ENCODE results near the gene MORC2. TPM values are rescaled to one million over a fixed set of nuclear protein-coding genes. Genes with fewer than 3 reads are reported as not detected.

The MORC2 gene
- total and polyA plus RNA-seq, 2 of the 13 experiments (the other 11 are each of a cell fraction or from before 2014, with no cell fraction given), result 11.9 to 18.3 TPM

- TF ChIP-seq FOXO4 (CRISPR knock-in tag; conservative IDR thresholded peaks at IDR 0.05), result no peak
- TF ChIP-seq HIVEP1 (CRISPR knock-in tag; IDR thresholded peaks at IDR 0.05), result no peak
- 0 out of 2 replicates have a peak, but pooled peaks have one; percentile 29 for TF ChIP-seq CHD2 (IDR thresholded peaks at IDR 0.05; ENCODE audit: low read depth, low read length)
- TF ChIP-seq ZNF75D (CRISPR knock-in tag; IDR thresholded peaks at IDR 0.05; ENCODE audit: borderline replicate concordance), result no peak
- no peak for TF ChIP-seq THAP11 (CRISPR knock-in tag; IDR thresholded peaks at IDR 0.05)
- TF ChIP-seq, protein P1, sequence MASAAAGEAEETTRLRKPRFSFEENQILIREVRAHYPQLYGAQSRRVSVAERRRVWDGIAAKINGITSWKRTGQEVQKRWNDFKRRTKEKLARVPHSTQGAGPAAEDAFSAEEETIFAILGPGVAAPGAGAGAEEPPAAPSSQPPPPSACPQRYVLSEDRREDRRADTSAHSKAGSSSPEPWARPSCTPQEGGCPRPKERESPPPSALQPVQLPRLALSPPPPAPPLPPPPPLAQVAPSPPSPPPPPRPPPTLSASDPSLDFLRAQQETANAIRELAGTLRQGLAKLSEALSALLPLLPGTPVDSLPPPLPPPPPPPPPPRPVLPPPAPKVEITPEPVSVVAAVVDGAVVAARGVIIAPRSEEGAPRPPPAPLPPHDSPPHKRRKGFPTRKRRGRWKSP (CRISPR knock-in tag; IDR thresholded peaks at IDR 0.05), result 0 out of 2 replicates have a peak, but pooled peaks have one; percentile 8
- no peak for TF ChIP-seq ZNF234 (CRISPR knock-in tag; conservative IDR thresholded peaks at IDR 0.05)
- no peak for TF ChIP-seq ZNF746 (CRISPR knock-in tag; IDR thresholded peaks at IDR 0.05)
- no peak for TF ChIP-seq ZFP41 (CRISPR knock-in tag; IDR thresholded peaks at IDR 0.05; ENCODE audit: borderline replicate concordance)
- TF ChIP-seq ZNF430 (CRISPR knock-in tag; IDR thresholded peaks at IDR 0.05), result no peak
- no peak for TF ChIP-seq SIN3B (IDR thresholded peaks at IDR 0.05; ENCODE audit: low read length)
- TF ChIP-seq NR2C2 (CRISPR knock-in tag; IDR thresholded peaks at IDR 0.05; ENCODE audit: borderline replicate concordance), result no peak; the same call in 1 of the 2 replicates
- no peak for TF ChIP-seq TMF1 (CRISPR knock-in tag; IDR thresholded peaks at IDR 0.05; ENCODE audit: low read depth)
- no peak for TF ChIP-seq SOX13 (IDR thresholded peaks at IDR 0.05)
- TF ChIP-seq SOX13 (CRISPR knock-in tag; conservative IDR thresholded peaks at IDR 0.05 in 1 of 2, IDR thresholded peaks at IDR 0.05 in 1 of 2), result no peak
- TF ChIP-seq ZNF562 (CRISPR knock-in tag; IDR thresholded peaks at IDR 0.05; ENCODE audit: borderline replicate concordance), result no peak
- TF ChIP-seq, protein P2, sequence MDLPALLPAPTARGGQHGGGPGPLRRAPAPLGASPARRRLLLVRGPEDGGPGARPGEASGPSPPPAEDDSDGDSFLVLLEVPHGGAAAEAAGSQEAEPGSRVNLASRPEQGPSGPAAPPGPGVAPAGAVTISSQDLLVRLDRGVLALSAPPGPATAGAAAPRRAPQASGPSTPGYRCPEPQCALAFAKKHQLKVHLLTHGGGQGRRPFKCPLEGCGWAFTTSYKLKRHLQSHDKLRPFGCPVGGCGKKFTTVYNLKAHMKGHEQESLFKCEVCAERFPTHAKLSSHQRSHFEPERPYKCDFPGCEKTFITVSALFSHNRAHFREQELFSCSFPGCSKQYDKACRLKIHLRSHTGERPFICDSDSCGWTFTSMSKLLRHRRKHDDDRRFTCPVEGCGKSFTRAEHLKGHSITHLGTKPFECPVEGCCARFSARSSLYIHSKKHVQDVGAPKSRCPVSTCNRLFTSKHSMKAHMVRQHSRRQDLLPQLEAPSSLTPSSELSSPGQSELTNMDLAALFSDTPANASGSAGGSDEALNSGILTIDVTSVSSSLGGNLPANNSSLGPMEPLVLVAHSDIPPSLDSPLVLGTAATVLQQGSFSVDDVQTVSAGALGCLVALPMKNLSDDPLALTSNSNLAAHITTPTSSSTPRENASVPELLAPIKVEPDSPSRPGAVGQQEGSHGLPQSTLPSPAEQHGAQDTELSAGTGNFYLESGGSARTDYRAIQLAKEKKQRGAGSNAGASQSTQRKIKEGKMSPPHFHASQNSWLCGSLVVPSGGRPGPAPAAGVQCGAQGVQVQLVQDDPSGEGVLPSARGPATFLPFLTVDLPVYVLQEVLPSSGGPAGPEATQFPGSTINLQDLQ (CRISPR knock-in tag; IDR thresholded peaks at IDR 0.05), result no peak
- no peak for TF ChIP-seq KMT2A (CRISPR knock-in tag; IDR thresholded peaks at IDR 0.05)
- TF ChIP-seq ARID2 (CRISPR knock-in tag; IDR thresholded peaks at IDR 0.05; ENCODE audit: borderline replicate concordance), result no peak
- TF ChIP-seq, protein P3, sequence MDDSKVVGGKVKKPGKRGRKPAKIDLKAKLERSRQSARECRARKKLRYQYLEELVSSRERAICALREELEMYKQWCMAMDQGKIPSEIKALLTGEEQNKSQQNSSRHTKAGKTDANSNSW (CRISPR knock-in tag; IDR thresholded peaks at IDR 0.05; ENCODE audit: borderline replicate concordance), result no peak
- TF ChIP-seq FIP1L1 (IDR thresholded peaks at IDR 0.05; ENCODE audit: borderline replicate concordance, insufficient read depth, low read depth, low read length), result no peak
- TF ChIP-seq, protein P4, sequence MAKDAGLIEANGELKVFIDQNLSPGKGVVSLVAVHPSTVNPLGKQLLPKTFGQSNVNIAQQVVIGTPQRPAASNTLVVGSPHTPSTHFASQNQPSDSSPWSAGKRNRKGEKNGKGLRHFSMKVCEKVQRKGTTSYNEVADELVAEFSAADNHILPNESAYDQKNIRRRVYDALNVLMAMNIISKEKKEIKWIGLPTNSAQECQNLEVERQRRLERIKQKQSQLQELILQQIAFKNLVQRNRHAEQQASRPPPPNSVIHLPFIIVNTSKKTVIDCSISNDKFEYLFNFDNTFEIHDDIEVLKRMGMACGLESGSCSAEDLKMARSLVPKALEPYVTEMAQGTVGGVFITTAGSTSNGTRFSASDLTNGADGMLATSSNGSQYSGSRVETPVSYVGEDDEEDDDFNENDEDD (CRISPR knock-in tag; IDR thresholded peaks at IDR 0.05; ENCODE audit: borderline replicate concordance), result no peak
- TF ChIP-seq MAF1 (CRISPR knock-in tag; IDR thresholded peaks at IDR 0.05; ENCODE audit: borderline replicate concordance), result no peak
- no peak for TF ChIP-seq ZNF501 (CRISPR knock-in tag; IDR thresholded peaks at IDR 0.05)
These were observed 1.2 kb upstream of the MORC2 start (continued) for GRCh38 chr22:30969532-30970355.

Measured in HepG2 (cell line).